ENCODE data around the gene EMCN. TPM values are rescaled to one million over a fixed set of nuclear protein-coding genes. Genes with fewer than 3 reads are reported as not detected.

The EMCN gene
- total RNA-seq, 1 experiment from 2014 or later, result not detected

- Histone ChIP-seq H3K23ac (ENCODE audit: insufficient read length, low read depth, low read length) (no peak overlapping the region), H4K5ac (ENCODE audit: insufficient read length, low read depth, low read length) (no peak overlapping the region), H4K20me1 (ENCODE audit: control insufficient read depth, insufficient read depth, insufficient read length) (no peaks in the 10 kb centered on the region), H2AFZ (ENCODE audit: low read length) (no peak overlapping the region), H2BK12ac (ENCODE audit: insufficient read length, low read depth, low read length) (no peak overlapping the region), H3K9me3 (ENCODE audit: control insufficient read depth, low read depth, low read length) (no peaks in the 10 kb centered on the region), H2BK5ac (ENCODE audit: insufficient read length, low read length) (no peak overlapping the region), H3K79me1 (ENCODE audit: insufficient read depth, low read depth, low read length, poor library complexity, severe bottlenecking) (no peaks in the 10 kb centered on the region), H3K4me2 (ENCODE audit: insufficient read depth, insufficient read length, low read length) (no peak overlapping the region), H4K8ac (replicated peaks; ENCODE audit: insufficient read length, low read depth, low read length) (no peak overlapping the region), H2AK5ac (ENCODE audit: insufficient read length, low read length) (no peak overlapping the region), H3K79me2 (ENCODE audit: insufficient read depth, low read length) (no peaks in the 10 kb centered on the region), H3K27ac (ENCODE audit: insufficient read length, low read depth, low read length) (no peak overlapping the region), H3K4me1 (ENCODE audit: insufficient read depth, low read length) (no peaks in the 10 kb centered on the region), H3K14ac (ENCODE audit: insufficient read depth, low read length) (no peak overlapping the region), H2BK120ac (ENCODE audit: low read depth, low read length, poor library complexity, severe bottlenecking) (no peak overlapping the region), H3K9ac (ENCODE audit: extremely low read depth, insufficient read length, low read length) (no peak overlapping the region), H2BK15ac (ENCODE audit: low read depth, low read length) (no peak overlapping the region), H3K56ac (ENCODE audit: insufficient read length, low read depth, low read length) (no peak overlapping the region), H3K18ac (ENCODE audit: insufficient read length, low read depth, low read length) (no peak overlapping the region), H3T11ph (ENCODE audit: low read length) (no peak overlapping the region), H4K91ac (ENCODE audit: insufficient read length, low read depth, low read length) (no peak overlapping the region), H3K4ac (ENCODE audit: low read depth, low read length) (no peak overlapping the region), H3K23me2 (ENCODE audit: insufficient read length, low read depth, low read length, poor library complexity, severe bottlenecking) (no peaks in the 10 kb centered on the region), H2BK20ac (ENCODE audit: low read depth, low read length, poor library complexity, severe bottlenecking) (no peak overlapping the region), H3K27me3 (ENCODE audit: insufficient read depth, low read length) (no peaks in the 10 kb centered on the region)
- Mint-ChIP-seq H3K9me3 (peaks cover 12 to 21% of the 10 kb centered on the region in 2 experiments; a peak in 4 of 5 replicates), H3K36me3 (ENCODE audit: insufficient read depth in 1 of 3, low read depth in 3 of 3) (peaks cover 3 to 20% (median 6%) of the 10 kb centered on the region in 3 experiments; a peak in 6 of 7 replicates), H3K4me1 (peaks cover under 1 to 5% of the 10 kb centered on the region in 2 experiments), H3K27ac (no peak overlapping the region), H3K4me3 (no peak overlapping the region), H3K27me3 (ENCODE audit: low read depth) (no peaks in the 10 kb centered on the region)
- no CpG with 5 or more reads among the region's 1 CpG for whole genome bisulfite sequencing (ENCODE audit: extremely low coverage, insufficient read length, low lambda C conversion rate)
- DNase-seq, result no peak
- TF ChIP-seq CTCF (conservative IDR thresholded peaks at IDR 0.05), result no peak
Observed at GRCh38 chr4:100361336-100361735, 156.5 kb downstream of the EMCN start.

Data from H9 (cell line).